GM18873 (cell line): ENCODE data around the gene RAB24.

Source experiments
- ATAC-seq: cut with Tn5 transposase; IDR thresholded peaks from one replicate; pipeline ENCODE4 v1.9.1; 2021; ENCODE audit warnings: mild to moderate bottlenecking, moderate library complexity, moderate number of reproducible peaks; ENCODE audit not compliant: unreplicated experiment, low FRiP score

RAB24 gene

DNA sequence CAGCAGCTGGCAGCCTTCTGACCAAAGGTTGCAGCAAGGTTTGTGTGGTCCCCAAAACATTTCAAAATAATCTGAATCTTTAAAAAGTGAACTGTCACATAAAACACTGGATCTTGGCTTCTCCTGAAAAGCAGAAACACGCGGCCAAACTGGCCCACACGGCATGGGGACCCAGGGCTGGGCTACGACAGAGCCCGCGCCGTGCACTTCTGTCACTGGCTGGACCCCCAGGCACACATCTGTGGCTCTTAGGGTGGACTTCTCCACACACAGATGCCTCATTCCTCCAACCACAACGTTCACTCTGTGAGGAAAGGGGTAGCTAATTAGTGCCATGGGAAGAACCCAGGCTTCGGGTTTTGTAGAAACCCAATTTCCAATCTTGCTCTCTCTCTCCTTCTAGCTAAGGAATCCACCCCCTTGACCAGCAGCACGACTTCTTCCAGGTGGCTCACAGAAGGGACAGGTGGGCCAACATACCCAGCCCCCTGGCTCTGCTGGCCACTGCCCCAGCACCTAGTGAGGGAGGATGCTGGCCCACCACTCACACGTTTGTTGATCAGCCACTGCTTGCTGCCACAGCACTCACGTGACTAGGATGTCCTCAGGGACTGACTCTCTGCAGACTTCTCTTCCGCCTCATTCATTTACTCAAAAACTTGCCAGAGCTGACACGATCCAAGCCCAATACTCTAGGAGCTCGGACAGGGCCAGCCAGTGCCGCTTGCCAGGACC lies 30.1 kb upstream of the RAB24 start:
- ATAC-seq, result no peak

DNA sequence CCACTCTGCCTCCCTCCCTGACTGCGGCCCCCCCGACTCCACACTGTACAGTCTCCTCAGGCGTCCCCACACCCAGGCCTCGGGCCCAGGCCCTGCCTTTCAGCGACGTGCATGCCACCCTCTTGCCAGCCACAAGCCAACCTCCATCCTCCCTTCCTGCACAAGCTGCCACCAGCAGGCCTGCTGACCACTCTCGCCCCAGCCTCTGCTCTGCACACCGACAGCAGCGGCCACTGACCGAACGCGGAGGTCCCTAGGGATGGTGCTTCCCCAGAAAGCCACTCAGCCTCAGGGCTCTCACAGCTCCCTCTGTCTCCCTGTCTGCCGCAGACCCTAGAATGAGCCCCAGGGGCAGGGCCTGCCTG lies 29.4 kb upstream of the RAB24 start:
- ATAC-seq, result no peak

DNA sequence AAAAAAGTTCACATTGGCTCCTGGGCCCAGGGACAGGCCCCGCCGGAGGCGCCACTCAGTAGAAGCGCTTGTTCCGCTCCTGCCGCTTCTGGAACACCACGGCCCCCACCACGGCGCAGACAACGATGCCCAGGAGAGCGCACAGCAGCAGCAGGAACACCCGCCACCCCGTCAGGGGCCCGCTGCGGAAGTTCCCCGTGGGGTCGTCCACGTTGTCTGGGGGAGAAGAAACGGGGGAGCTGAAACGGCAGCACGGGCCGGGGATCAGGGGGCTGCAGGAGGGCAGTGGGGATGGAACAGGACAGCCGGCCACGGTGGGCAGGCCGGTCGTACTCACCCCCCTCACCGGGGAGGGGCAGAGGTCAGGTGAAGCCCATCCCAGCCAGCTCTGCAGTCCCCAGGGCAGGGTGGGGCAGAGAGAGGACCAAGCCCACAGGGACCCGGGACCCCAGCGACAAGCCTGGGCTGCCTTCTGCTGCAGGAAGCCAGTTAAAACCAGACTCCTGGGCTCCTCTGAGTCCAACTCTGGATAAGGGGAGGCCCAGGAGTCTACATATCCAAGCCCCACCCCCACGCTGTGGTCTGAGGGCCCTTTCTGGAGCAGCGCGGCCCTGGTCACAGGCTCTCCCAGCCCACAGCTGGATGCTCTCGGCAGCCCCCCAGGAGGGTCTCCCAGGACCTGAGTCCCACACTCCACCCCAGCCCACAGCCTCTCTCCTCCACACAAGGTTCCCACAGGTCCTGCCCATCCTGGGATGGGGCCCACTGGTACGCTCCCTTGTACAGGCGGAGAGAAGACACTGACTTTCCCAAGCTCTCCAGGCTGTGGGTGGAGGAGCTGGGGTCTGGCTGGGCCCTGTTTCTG lies 28.7 kb upstream of the RAB24 start:
- no peak for ATAC-seq

DNA sequence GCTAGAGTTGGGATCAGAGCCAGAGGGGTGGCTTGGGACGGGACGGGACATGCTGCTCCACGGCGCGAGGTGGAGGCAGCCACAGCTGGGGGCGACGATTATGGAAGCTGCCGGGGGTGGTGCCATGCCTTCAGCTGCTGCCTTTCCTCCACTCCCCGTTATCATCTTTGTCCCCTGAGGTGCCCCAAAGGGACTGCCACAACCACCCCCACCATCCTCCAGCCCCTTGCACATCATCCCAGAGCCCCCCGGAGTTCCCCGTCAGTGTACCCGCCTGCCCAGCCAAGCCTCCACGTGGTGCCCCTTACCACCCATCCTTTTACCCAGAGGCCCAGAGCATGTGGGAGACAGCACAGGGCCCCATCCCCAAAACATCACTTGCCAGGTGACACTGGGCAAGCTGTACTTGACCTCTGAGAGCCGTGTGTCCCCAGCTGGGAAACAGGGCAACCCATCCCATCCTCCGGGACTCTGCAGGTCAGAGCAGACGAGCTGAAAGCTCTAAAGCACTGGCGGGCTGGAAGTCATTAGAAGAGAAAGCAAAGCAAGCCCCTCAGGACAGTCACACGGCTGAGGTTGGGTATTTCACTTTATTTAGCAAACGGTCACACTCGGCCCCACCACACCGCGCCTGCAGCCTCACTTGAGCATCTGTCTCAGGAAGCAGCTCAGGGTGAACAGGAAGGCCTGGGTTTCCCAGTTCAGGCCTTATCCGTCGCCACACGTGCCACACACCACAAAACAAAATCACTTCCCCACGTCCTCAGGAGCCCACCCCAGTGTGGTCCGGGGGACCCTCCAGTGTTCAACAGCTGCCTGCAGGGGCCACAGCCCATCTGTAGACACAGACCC lies 27.7 kb upstream of the RAB24 start:
- ATAC-seq, result no peak

DNA sequence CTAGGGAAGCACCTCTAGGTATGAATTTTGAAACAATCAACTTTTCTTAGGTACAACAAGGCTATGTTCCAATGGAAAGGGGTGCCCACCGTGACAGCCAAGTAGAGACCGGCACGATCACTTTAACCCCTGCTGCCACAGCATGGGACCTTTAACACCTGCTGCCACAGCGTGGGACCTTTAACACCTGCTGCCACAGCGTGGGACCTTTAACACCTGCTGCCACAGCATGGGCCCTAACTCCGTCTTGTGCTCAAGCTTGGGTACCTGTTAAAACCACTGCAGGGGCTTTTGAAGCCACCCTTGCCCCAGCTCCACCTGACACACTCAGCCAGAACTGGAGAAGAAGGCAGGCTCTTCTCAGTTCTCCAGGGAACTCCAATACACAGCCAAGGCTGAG lies 26.4 kb upstream of the RAB24 start:
- ATAC-seq, result no peak

DNA sequence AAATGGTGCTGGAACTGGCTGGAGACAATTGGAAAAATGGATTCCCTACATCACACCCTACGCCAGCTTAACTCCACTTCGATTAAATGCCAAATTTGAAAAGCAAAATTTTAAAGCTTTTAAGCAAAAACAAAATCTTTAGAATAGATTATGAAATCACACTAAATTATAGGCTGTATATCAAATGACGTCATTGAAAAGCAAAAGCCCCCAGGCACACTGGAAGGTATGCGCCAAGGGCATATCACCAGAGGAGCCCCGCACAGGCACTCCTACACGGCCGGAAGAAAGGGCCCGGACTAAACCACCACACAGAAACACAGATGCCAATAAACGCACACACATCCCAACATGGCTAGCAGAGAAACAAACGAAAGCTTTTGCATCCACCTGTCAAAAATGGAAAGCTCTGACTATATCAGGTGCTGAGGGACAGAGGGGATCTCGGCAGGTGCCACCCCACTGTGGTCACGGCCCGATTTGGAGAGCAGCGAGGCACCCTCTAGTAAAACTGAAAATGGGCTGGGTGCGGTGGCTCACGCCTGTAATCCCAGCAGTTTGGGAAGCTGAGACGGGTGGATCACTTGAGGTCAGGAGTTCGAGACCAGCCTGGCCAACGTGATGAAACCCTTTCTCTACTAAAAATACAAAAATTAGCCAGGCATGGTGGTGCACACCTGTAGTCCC lies 25.2 kb upstream of the RAB24 start:
- no peak for ATAC-seq

DNA sequence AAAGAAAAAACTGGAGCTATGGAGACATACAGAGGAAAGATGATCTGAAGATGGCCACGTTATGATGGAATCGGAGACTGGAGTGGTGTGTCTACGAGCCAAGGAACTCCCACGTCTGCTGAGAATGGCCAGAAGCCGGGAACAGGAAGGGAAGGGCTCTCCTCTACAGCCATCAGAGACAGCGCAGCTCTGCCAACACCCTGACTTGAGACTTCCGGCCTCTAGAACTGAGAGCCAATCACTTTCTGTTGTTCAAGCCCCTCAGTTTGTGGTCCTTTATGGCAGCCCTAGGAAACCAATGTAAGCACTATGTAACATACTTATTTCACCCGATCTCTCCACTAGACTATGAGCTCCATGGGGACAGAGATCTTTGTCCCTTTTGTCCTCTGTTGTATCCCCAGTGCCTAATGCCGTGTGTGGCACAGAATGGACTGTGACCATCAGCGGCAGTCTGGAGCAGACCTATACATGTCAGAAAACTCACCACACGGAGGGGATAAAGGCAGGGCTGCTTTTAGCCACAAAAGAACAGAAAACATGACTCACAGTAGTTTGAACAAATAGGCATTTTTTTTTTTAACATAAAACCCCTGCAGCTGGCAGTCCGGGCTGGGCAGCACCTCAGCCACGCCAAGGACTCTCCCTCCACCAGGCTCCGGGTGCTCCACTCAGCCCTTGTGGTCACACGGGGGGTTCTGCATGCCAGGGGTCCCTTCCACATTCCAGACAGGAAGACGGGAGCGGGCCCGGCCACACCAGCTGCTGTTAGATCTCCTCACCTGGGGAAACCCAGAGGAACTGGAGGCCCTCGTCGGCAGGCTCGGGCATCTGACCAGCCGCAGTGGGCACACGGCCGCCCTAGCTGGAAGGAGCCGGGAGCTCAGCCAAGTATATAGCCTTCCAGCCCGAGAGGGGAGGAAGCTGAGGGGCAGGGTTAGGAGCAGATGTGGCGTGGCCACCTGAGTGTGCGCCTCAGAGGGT lies 24.3 kb upstream of the RAB24 start:
- no peak for ATAC-seq

DNA sequence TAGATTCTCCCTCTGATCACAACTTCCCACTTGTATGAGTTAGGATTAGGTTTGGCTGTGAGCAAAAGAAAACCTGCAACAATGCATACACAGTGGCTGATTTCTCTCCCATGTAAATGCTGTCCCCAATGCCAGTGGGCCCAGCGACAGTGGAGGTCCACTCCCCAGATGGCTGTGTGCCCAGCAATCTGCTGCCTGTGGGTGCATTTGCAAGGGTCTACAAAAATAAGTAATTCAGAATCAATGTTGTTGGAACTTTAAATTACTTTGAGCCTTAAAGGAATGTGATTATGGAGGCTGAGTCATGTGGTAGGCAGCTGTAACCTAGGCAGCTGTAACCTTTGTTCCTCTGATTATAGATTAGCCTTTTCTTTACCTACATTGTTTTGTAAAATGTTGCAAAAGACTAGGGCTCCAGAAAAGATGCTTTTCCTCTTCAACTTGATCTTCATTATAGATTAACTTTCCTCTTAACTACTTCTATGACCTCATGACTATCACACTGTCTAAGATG lies 22.4 kb upstream of the RAB24 start:
- no peak for ATAC-seq

DNA sequence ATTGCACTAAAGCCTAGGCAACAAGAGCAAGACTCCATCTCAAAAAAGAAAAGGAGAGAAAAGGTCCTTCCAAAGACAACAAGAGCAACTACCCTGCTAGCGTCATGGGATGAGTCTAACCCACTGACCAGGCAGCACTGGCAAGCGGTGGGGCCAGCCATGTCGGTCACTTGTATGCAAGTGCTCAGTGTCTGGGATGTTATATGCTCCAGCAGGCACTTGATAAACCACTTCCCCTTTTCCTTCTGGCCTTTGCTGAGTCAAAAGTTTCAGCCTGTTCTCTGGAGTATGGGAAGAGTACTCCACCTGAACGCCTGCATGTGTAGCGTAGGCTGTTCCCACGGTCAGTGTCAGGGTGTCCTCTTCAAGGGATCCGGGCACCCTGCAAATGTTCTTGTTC lies 17.4 kb upstream of the RAB24 start:
- ATAC-seq, result no peak

DNA sequence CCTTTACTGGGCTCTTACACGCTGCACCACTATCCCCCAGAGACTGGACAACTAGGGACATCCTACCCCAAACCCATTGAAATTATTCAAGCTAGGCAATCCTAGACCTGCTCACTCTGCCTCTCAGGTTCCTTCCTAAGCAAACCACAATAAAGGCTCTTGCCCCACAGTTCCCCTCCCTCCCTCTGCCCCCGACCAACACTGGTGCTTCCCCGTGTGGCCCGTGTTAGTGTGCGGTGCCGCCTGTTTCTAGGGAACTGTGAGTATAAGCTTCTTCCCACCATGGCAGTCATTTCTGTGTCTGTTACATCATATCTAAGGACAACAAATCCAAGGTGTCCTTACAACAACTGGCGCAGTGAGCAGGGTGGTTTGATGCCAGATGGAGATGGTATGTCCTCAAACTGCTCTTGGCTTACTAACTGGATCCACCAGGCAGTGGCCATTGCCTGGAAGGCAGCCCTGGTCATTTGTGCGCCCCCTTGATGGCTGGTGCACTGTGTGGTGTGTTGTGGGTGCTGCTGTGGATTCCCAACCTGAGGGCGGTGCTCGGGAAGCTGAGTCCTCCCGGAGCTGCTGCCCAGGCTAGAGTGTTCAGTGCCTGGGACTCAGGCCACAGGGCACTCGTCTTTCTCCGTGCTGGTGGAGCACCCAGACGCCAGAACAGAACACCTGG lies 16.5 kb upstream of the RAB24 start:
- no peak for ATAC-seq

DNA sequence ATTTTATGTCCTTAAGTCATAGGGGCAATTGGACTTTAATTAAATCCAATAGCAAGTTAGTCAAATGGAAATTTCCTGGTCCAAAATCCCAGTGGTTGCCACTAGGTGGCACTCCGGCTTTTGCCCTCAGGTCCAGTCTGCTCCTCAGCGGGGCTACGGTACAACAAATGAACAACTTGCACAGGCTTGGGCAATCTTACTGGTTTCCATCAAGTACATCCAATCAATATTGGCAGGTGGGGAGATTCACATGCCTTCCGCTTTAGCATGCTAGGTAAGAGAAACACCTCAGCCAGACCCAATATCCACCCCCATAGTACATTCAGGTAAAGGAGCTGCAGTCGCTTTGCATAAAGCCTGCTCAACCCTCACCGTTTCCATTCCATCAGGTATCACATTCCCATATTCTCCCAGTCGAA lies 14.4 kb upstream of the RAB24 start:
- no peak for ATAC-seq

DNA sequence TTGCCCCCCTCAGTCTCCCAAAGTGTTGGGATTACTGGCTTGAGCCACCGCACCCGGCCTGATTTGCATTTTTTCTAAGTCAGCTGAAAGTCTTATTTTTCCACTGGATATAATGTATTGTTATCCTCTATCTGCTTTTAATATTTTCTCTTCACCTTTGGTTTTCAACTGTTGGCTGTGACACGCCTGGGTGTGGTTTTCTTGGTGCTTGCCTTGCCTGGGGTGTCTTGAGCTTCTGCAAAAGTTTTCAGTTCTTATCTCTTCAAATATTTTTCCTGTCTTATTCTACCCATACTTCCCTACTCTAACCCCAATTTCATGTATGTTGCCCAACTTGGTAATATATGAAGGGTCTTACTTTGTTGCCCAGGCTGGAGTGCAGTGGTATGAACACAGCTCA lies 12.5 kb upstream of the RAB24 start:
- ATAC-seq, result no peak

DNA sequence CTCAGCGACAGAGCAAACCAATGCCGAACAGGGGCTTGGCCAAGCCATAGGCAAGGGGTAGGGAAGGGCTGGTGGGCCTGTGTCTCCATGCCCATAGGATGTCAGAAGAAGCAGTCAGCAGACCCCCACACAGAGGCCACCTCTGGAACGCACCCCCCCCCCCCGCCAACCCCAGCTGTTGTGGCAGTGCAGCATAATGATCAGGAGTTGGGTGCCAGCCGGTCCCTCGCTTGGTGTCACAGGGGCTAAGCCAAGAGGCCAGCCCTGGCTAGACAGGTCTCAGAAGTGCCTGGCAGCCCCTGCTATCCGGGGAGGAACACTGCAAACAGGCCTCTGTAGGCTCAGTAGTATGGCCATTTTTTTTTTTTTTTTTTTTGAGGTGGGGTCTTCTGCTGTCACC lies 11.9 kb upstream of the RAB24 start:
- no peak for ATAC-seq

DNA sequence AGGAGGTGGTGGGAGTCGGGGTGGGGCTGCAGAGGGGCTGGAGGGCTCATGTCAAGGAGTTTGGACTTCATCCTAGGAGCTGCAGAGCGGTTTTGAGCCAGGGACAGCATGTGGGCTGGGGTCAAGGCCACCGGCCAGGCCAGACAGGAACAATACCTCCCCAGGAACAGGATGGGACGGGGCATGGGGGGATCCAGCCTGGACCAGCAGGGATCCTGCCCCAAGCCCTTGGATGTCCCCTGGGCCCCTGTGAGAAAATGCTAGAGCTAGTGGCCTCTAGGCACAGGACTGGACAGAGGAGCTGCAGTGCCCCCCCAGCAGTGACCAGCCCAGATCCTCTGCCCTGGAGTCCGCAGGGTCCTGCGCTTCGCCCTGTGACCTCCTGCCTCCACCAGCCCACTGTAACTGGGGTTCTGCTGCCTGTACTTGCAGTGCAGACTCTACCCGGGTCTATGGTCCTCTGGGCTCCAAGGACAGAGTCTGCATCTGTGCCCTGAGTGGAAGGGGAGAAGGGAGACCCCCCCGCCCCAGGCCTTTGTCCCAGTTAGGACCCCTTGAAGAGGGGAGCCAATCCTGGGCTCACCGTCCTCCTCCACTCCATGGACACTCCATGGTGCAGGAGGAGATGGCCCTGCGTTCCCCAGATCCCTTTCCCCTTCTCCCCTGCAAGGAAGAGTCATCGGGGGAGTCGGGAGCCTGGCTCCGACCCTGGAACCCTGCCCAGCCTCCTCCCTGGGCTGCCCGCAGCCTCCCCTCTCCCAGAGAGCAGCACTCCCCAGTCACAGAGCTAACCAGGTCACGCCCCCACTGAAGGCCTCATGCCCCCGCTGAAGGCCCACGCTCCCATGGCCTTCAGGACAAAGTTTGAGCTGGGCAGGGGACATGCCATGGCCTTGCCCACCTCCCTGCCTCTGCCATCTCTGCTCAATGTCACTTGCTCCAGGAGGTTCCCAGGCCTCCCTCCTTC lies 11.1 kb upstream of the RAB24 start:
- no peak for ATAC-seq

DNA sequence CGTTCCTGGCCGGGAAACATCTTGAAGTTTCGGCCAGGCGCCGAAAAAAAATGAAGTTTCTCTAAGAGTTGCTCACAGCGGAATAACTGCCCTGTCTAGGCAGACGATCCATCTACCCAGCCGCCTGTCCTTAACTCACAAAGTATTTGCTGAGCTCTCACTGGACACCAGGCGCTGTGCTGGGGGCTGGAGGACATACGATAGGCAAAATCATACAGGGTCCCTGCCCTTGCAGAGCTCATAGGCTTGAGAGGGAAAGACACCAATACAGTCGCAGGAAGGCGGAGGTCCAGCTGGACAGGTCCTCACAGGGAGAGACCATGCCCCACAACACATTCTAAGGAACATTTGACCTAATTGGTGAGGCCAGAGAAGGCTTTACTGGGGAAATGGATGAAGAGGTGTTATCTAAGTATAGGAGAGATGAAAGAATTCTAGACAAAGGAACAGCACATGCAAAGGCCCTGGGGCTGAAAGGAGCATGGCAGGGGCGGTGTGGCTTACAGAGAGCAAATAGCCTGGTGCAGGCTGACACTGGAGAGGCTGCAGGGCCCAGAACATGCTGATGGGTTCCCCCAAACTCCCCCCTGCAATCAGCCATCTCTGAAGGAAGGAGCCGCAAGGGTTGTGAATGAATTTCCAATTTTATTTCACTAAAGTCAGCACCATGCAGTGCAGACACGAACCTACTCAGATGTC lies 10.2 kb upstream of the RAB24 start:
- no peak for ATAC-seq

DNA sequence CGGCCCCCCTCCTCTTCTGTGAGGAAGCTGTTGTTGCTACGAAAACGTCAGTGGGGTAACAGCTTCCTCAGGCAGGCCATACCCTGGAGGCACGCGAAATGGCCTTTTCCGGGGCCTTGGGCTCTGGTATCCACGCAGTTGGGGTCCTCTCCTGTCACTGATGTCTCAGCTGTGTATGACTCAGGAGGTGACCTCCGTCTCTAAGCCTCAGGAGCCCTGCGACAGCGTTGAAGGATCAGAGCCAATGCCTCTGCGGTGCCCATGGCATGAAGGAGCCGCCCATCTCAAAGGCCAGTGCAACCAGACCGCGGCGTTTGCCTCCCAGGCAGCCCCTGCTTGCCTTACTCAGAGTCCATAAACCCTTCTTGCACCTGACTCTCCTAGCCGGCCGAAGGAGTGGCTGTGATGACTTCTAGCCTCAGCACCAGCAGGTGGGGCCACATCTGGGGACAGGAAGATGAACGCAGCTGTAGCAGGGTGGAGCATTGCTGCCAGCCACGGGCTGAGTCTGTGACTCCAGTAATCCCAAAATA lies 9.2 kb upstream of the RAB24 start:
- peak; percentile 18 for ATAC-seq
